ENCODE results near the gene SLC34A1.
"Not testable (repeated sequence)": the region's sequence is repeated elsewhere in the genome, so short reads cannot be mapped to it uniquely, and the experiment has no call there.

The SLC34A1 gene

GRCh38 chr5:177412603-177413233, 28.5 kb downstream of the SLC34A1 start:
- no peak for DNase-seq

- no peak for DNase-seq
Measured at GRCh38 chr5:177414481-177414880, 30.2 kb downstream of the SLC34A1 start.

DNA sequence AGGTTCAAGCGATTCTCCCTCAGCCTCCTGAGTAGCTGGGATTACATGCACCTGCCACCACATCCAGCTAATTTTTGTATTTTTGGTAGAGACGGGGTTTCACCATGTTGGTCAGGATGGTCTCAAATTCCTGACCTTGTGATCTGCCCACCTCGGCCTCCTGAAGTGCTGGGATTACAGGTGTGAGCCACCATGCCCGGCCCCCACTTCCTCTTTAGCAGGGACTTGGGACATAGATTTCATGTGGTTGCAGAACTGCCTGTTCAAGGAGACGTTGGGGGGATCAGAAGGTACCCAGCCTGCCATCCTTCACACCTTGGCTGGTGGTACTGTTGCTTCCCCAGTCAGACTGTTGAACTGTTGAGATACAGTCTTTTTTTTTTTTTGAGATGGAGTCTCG, 32.8 kb downstream of the SLC34A1 start:
- not testable (repeated sequence) for DNase-seq

DNA sequence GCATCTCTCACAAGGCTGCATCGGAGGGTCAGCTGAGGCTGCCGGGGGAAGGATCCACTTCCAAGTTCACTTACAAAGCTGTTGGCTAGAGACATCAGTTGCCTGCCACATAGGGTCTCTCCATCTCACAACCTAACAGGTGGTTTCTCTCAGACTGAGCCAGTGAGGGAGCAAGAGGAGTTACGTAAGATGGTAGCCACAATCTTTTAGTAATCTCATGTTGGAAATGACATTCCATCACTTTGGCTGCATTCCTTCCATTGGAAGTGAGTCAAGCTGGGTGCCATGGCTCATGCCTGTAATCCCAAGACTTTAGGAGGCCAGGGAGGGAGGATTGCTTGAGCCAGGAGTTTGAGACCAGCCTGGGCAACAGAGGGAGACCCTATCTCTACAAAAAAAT, 34.8 kb downstream of the SLC34A1 start:
- DNase-seq = no peak

- not testable (repeated sequence) for DNase-seq
Measured at GRCh38 chr5:177420472-177420871, 36.2 kb downstream of the SLC34A1 start.

DNA sequence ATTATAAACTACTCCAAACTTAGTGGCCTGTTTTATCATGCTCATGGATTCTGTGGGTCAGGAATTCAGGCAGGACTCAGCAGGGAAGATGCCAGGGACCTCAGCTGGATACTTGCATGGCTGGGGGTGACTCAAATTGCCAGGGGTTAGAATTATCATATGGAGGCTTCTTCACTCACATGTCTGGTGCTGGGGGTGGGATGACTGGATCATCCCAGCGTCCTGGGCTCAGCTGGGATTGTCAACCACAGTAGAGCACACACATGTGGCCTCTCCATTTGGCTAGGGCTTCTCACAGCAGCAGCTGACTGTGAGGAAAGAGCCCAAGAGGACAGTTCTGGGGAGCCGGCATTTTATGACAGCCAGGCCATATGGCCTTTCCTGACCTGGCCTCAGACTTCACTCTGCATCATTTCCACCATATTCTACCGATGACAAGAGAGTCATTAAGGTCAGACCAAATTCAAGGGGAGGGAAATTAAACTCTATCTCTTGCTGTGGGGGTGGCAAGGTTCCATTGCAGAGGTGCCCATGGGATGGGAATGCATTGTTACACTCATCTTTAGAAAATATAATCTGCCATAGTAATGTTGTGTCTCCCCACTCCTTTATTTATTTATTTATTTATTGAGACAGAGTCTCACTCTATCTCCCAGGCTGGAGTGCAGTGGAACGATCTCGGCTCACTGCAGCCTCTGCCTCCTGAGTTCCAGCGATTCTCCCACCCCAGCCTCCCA, 37.0 kb downstream of the SLC34A1 start:
- no peak for DNase-seq

GRCh38 chr5:177423671-177424070, 39.4 kb downstream of the SLC34A1 start:
- DNase-seq = no peak

DNA sequence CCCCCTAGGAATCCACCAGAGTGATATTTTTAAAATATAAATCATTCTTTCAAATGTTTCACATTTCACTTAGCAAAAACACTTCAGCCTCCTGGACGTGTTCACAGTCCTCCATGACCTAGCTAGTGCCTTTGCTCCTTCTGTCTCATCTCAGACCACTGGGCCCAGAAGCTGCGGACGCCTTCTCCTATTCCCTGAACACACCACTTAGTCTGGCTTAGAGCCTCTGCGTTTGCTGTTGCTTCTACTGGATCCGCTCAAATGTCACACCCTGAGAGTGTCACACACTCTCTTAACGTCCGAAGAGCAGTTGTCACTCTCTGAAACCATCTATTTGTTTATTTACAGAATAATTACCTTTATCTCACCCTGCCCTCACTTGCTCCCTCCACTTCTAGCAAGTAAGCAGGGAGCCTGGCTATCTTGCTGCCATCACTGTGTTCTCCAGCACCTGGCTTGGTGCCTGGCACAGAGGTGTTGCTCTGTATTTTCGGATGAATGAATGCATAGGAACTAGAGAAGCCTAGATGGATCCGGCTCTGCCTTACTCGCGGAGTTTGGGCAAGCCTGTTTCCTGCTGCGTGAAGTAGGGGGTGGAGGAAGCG, 41.1 kb downstream of the SLC34A1 start:
- no peak for DNase-seq

- peak; percentile 97 to 100 (median 100) for DNase-seq
Measured at GRCh38 chr5:177425801-177426565, 41.7 kb downstream of the SLC34A1 start.

- peak; percentile 58 to 81 (median 74) for DNase-seq
Measured at GRCh38 chr5:177426566-177427210, 42.5 kb downstream of the SLC34A1 start, which contains the start of gene GRK6. GRK6 (plus strand) TSS chr5:177426676; CDS start chr5:177426846, 170 bp downstream.

GRCh38 chr5:177427211-177427822, 43.1 kb downstream of the SLC34A1 start:
- DNase-seq = no peak

DNA sequence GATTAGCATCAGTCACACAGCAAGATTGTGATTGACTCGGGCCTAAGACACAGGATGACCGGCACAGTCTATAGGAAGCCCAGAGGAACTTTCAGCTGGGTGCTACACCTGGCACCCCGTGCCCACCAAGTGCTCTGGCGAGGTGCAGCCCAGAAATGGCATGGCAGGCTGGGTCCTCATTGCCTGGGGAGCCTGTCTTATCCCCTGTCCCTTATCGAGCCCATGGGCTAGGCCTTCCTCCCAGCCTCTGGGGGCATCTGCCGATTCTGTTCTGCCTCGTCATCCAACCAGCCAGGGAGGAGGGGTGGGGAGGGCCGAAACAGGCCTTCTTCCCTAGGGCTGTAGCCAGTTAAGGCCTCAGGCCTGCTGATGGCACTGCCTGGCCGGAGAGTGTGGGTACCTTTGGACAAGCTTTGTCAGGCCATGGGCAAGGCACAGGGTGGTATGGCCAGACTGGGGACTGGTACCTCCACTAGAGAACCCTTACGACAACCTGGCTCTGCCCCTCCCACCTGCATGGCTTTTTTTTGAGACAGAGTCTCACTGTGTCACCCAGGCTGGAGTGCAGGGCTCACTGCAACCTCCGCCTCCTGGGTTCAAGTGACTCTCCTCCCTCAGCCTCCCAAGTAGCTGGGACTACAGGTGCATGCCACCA, 43.8 kb downstream of the SLC34A1 start:
- DNase-seq = peak in 3 of 6 experiments; percentile 19 to 36 (median 27)

- DNase-seq = no peak
Measured at GRCh38 chr5:177428574-177429217, 44.5 kb downstream of the SLC34A1 start.

DNA sequence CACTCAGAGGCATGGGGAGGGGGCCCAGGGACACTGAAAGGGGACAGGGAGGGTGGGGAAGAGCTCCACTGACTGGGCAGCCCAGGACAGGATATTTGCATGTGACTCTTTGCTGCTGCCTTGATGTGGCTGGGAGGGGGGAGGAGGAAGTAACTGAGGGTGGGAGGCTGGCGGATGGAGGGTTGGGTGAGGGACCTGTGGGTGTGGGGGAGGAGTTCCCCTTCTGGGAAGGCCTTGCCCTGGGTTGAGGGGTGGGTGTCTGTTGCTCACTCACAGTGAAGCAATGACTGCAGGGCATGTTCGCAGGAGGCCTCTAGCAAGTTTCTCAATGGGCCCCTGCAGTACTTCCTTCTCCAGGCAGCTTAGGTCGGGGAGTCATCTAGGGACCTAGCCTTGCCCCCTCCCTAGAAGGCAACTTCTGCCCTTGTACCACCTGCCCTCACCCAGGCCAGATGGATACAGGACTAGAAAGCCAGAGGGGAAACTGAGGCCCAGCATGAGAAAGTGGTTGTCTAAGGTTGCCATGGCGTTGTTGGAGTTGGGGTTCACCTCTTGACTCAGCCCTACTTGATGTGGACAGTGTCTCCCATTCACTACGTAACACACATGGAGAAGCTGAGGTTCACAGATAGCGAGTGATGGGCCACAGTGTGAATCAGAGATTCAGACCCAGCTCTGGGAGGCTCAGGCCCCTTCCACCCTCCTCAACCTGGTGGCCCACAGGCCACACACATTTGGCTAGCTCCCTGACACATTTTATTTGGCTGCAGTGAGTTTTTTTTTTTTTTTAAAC, 45.2 kb downstream of the SLC34A1 start:
- peak; percentile 68 to 84 (median 76) for DNase-seq

DNA sequence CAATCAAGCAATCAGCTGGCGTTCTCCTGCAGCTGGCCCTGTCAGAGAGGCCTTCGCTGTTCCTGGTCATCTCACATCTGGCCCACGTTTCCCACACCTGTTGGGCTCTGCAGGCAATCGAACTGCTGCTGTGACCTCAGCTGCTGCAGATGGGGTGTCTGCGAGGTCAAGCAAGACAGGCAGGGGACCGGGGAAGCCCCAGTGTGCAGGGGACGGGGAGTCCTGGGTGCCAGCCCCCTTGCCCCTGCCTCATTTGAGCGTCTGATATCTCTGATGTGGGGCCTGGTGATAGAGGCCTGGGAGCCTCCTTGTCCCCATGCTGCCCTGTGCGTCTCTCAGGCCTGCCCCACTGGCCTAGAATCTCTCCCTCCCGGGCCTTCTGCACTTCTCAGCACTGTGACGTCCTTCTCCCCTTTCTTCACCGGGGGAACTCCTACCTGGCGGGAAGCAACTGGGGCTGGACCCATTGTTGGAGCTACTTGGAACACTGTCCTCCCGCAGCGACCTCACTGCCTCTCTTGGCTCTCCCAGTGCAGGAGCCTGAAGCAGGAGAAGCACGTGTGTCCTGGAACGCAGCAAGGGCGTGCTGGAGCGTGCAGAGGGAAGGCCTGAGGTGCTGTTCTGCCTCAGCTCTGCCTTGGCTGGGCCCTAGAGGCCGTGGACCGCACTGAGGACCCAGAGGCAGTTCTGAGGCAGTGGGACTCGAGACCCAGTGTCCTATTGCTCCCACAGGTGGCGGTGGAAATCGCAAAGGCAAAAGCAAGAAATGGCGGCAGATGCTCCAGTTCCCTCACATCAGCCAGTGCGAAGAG, 46.1 kb downstream of the SLC34A1 start:
- no peak for DNase-seq

- DNase-seq = peak in 1 of 6 experiments; percentile 41
Measured at GRCh38 chr5:177430972-177431316, 46.7 kb downstream of the SLC34A1 start.

- DNase-seq = peak; percentile 51 to 77 (median 68)
Measured at GRCh38 chr5:177431317-177432142, 47.3 kb downstream of the SLC34A1 start.

DNA sequence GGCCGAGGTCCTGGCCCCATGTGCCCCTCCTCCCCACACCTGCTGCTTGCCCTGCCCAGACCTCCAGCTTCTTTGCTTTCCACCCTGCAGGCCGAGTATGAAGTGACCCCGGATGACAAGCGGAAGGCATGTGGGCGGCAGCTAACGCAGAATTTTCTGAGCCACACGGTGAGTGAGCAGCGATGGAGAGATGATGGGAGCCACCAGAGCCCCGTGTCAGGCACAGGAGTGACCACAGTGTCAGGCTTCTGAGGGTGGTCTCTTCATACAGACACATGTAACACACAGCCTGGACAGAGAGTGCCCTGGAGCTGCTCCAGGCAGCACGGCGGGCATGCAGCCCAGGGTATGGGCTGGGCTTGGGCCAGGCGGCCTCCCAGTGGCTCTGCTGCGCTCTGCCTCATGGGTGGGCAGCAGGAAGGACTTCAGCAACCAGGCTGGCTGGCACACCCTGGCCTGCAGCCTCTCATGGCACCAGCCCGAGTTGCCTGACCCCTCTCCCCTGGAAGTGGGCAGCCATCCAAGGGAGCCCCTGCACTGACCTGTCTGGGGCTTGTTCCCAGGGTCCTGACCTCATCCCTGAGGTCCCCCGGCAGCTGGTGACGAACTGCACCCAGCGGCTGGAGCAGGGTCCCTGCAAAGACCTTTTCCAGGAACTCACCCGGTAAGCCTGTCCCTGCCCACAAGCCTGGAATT, 48.1 kb downstream of the SLC34A1 start:
- peak in 1 of 6 experiments; percentile 51 for DNase-seq
